ENCODE data around the gene C5orf22.

GRCh38 chr5:31485376-31486207 is 46.5 kb upstream of the C5orf22 start:
- TF ChIP-seq POLR2AphosphoS5 (IDR thresholded peaks at IDR 0.05; ENCODE audit: low read depth) (no peak), CTCF (IDR thresholded peaks at IDR 0.05; ENCODE audit: insufficient read depth, low read length) (no peak)
